Measurements from ENCODE around the gene ANKRD34C.
"Not testable (repeated sequence)": the region's sequence is repeated elsewhere in the genome, so short reads cannot be mapped to it uniquely, and the experiment has no call there.

GRCh38 chr15:79319973-79320372 is 37.5 kb downstream of the ANKRD34C start:
- TF ChIP-seq, protein P1, sequence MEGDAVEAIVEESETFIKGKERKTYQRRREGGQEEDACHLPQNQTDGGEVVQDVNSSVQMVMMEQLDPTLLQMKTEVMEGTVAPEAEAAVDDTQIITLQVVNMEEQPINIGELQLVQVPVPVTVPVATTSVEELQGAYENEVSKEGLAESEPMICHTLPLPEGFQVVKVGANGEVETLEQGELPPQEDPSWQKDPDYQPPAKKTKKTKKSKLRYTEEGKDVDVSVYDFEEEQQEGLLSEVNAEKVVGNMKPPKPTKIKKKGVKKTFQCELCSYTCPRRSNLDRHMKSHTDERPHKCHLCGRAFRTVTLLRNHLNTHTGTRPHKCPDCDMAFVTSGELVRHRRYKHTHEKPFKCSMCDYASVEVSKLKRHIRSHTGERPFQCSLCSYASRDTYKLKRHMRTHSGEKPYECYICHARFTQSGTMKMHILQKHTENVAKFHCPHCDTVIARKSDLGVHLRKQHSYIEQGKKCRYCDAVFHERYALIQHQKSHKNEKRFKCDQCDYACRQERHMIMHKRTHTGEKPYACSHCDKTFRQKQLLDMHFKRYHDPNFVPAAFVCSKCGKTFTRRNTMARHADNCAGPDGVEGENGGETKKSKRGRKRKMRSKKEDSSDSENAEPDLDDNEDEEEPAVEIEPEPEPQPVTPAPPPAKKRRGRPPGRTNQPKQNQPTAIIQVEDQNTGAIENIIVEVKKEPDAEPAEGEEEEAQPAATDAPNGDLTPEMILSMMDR (IDR thresholded peaks at IDR 0.05): not testable (repeated sequence)
- TF ChIP-seq POLR2AphosphoS5, POLR2A (IDR thresholded peaks at IDR 0.05): not testable (repeated sequence)

Measured in prostate gland (tissue), 2 donors.